ENCODE measurements around the gene CEL. TPM values are rescaled to one million over a fixed set of nuclear protein-coding genes. Genes with fewer than 3 reads are reported as not detected.

Gene CEL
- total and polyA plus RNA-seq, 10 of the 15 experiments (the other 5 are each of a cell fraction or from before 2014, with no cell fraction given) = 0.05 to 4.1 (median 0.29) TPM; not detected in 2

DNA sequence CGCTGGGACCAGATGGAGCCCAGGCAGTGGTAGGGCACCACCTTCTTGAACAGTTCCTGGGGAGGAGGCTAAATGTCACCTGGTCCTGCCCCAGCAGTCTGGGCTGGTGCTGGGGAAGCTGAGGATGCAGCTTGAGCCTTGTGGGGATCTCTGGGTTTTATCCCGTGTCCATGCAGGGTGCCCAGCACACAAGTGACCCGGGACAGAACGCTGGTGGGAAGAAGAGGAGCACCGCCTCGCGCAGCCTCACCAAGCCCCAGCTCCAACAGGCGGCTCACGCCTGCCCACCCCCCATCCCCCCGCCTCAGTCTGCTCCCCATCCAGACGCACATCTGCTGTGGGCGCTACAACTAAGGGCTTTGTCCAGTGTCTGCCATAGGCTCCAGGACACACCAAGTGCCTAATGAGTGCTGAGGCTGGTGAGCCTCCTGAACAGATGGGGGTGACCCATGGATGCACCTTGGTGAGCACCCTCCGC lies 45.5 kb downstream of the CEL start:
- Histone ChIP-seq H3K36me3 (ENCODE audit: control insufficient read depth in 2 of 2, insufficient read depth in 2 of 2, low read length in 1 of 2) (peaks cover 29 to 38% of the 10 kb centered on the region in 2 experiments), H4K20me1 (ENCODE audit: control insufficient read depth, insufficient read depth) (no peaks in the 10 kb centered on the region), H3K9me3 (replicated peaks; ENCODE audit: control insufficient read depth, insufficient read depth, low read length) (no peaks in the 10 kb centered on the region), H2AFZ (ENCODE audit: control insufficient read depth, low read depth, low read length) (no peak overlapping the region), H3K27ac (ENCODE audit: control insufficient read depth, insufficient read depth) (no peak overlapping the region), H3K4me3 (no peak overlapping the region), H3K9ac (ENCODE audit: control insufficient read depth, insufficient read depth, low read length) (no peak overlapping the region), H3K79me2 (ENCODE audit: control insufficient read depth, insufficient read depth, low read length) (peaks cover 1% of the 10 kb centered on the region; the same call in 1 of the 2 replicates), H3K4me2 (ENCODE audit: control insufficient read depth, insufficient read depth) (no peak overlapping the region), H3K27me3 (replicated peaks in 1 of 2; ENCODE audit: control insufficient read depth in 2 of 2, insufficient read depth in 2 of 2, low read length in 1 of 2) (no peaks in the 10 kb centered on the region), H3K4me1 (ENCODE audit: control insufficient read depth, insufficient read depth, low read length) (peaks cover under 1% of the 10 kb centered on the region; the same call in 1 of the 2 replicates)
- no TSS peak for BruUV-seq (replicated peaks)
- in situ Hi-C loops (cut with MboI) (loop anchor here (5.0 kb wide), 1 partner anchor 40 kb away; no protein-coding TSS in a partner anchor), intact Hi-C loops (cut with micrococcal nuclease; ENCODE audit: unreplicated experiment) (no loop called here)
- ATAC-seq (no peak), FAIRE-seq (no peak), DNase-seq (ENCODE audit: low read depth, low spot score) (no peak)
- ChIA-PET CTCF (interaction anchor here (0.8 to 22.5 kb wide), 5 partner anchors 8 to 79 kb away, joined by 3 to 401 read pairs (median 4); no protein-coding TSS in a partner anchor), POLR2A (no interaction called here), SMC1A (ENCODE audit: uncharacterized antibody, unreplicated experiment) (interaction anchor here (1.5 to 1.6 kb wide), 2 partner anchors 11 to 40 kb away, joined by 3 to 5 read pairs; no protein-coding TSS in a partner anchor), RAD21 (ENCODE audit: unreplicated experiment) (no interaction called here)
- WGBS (ENCODE audit: insufficient coverage, insufficient replicate concordance, low lambda C conversion rate, missing lambda C conversion rate) = 93% methylated on average over 10 of the region's 13 CpGs
- TF ChIP-seq RBBP5 (conservative IDR thresholded peaks at IDR 0.05) = no peak
- TF ChIP-seq, protein P1, sequence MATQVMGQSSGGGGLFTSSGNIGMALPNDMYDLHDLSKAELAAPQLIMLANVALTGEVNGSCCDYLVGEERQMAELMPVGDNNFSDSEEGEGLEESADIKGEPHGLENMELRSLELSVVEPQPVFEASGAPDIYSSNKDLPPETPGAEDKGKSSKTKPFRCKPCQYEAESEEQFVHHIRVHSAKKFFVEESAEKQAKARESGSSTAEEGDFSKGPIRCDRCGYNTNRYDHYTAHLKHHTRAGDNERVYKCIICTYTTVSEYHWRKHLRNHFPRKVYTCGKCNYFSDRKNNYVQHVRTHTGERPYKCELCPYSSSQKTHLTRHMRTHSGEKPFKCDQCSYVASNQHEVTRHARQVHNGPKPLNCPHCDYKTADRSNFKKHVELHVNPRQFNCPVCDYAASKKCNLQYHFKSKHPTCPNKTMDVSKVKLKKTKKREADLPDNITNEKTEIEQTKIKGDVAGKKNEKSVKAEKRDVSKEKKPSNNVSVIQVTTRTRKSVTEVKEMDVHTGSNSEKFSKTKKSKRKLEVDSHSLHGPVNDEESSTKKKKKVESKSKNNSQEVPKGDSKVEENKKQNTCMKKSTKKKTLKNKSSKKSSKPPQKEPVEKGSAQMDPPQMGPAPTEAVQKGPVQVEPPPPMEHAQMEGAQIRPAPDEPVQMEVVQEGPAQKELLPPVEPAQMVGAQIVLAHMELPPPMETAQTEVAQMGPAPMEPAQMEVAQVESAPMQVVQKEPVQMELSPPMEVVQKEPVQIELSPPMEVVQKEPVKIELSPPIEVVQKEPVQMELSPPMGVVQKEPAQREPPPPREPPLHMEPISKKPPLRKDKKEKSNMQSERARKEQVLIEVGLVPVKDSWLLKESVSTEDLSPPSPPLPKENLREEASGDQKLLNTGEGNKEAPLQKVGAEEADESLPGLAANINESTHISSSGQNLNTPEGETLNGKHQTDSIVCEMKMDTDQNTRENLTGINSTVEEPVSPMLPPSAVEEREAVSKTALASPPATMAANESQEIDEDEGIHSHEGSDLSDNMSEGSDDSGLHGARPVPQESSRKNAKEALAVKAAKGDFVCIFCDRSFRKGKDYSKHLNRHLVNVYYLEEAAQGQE (IDR thresholded peaks at IDR 0.05; ENCODE audit: low read depth, low read length) = no peak
- TF ChIP-seq, protein P2, sequence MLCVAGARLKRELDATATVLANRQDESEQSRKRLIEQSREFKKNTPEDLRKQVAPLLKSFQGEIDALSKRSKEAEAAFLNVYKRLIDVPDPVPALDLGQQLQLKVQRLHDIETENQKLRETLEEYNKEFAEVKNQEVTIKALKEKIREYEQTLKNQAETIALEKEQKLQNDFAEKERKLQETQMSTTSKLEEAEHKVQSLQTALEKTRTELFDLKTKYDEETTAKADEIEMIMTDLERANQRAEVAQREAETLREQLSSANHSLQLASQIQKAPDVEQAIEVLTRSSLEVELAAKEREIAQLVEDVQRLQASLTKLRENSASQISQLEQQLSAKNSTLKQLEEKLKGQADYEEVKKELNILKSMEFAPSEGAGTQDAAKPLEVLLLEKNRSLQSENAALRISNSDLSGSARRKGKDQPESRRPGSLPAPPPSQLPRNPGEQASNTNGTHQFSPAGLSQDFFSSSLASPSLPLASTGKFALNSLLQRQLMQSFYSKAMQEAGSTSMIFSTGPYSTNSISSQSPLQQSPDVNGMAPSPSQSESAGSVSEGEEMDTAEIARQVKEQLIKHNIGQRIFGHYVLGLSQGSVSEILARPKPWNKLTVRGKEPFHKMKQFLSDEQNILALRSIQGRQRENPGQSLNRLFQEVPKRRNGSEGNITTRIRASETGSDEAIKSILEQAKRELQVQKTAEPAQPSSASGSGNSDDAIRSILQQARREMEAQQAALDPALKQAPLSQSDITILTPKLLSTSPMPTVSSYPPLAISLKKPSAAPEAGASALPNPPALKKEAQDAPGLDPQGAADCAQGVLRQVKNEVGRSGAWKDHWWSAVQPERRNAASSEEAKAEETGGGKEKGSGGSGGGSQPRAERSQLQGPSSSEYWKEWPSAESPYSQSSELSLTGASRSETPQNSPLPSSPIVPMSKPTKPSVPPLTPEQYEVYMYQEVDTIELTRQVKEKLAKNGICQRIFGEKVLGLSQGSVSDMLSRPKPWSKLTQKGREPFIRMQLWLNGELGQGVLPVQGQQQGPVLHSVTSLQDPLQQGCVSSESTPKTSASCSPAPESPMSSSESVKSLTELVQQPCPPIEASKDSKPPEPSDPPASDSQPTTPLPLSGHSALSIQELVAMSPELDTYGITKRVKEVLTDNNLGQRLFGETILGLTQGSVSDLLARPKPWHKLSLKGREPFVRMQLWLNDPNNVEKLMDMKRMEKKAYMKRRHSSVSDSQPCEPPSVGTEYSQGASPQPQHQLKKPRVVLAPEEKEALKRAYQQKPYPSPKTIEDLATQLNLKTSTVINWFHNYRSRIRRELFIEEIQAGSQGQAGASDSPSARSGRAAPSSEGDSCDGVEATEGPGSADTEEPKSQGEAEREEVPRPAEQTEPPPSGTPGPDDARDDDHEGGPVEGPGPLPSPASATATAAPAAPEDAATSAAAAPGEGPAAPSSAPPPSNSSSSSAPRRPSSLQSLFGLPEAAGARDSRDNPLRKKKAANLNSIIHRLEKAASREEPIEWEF (IDR thresholded peaks at IDR 0.05; ENCODE audit: insufficient replicate concordance, low read depth, low read length) = no peak
- TF ChIP-seq, protein P3, sequence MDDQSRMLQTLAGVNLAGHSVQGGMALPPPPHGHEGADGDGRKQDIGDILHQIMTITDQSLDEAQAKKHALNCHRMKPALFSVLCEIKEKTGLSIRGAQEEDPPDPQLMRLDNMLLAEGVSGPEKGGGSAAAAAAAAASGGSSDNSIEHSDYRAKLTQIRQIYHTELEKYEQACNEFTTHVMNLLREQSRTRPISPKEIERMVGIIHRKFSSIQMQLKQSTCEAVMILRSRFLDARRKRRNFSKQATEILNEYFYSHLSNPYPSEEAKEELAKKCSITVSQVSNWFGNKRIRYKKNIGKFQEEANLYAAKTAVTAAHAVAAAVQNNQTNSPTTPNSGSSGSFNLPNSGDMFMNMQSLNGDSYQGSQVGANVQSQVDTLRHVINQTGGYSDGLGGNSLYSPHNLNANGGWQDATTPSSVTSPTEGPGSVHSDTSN (IDR thresholded peaks at IDR 0.05; ENCODE audit: insufficient replicate concordance, low read depth, low read length) = no peak
- TF ChIP-seq MTA3 (IDR thresholded peaks at IDR 0.05; ENCODE audit: borderline replicate concordance, low read length) = no peak
- no peak for TF ChIP-seq MTA2 (IDR thresholded peaks at IDR 0.05; ENCODE audit: low read depth)
- TF ChIP-seq CREM (IDR thresholded peaks at IDR 0.05; ENCODE audit: low read depth) = no peak
- TF ChIP-seq KAT2A (conservative IDR thresholded peaks at IDR 0.05; ENCODE audit: control insufficient read depth, low read depth, low read length) = no peak
- no peak for TF ChIP-seq BMI1 (IDR thresholded peaks at IDR 0.05; ENCODE audit: borderline replicate concordance)
- no peak for TF ChIP-seq ASH2L (IDR thresholded peaks at IDR 0.05; ENCODE audit: borderline replicate concordance, low read depth)
- no peak for TF ChIP-seq CEBPB (IDR thresholded peaks at IDR 0.05; ENCODE audit: borderline replicate concordance in 1 of 2, low read depth in 2 of 2, low read length in 2 of 2)
